Raji (cell line): ENCODE results near the gene DNAJC4.
A peak's percentile ranks its signal among the peaks of the same experiment; 100 is the strongest.

Experiments used
- POLR2A ChIP-seq: IDR thresholded peaks from 2 replicates; pipeline ENCODE4 v1.6.1; 2011; ENCODE audit warnings: low read depth, low read length, control low read depth; ENCODE audit not compliant: insufficient read depth

DNAJC4 gene

GRCh38 chr11:64204464-64204989 lies 25.8 kb upstream of the DNAJC4 start:
- TF ChIP-seq POLR2A: 0 out of 2 replicates have a peak, but pooled peaks have one; percentile 34

GRCh38 chr11:64206457-64207255 lies 23.7 kb upstream of the DNAJC4 start, which contains the start of gene FERMT3:
FERMT3 (plus strand) TSS chr11:64206721; CDS start chr11:64207365, 644 bp downstream.
- TF ChIP-seq POLR2A: peak; percentile 73

DNA sequence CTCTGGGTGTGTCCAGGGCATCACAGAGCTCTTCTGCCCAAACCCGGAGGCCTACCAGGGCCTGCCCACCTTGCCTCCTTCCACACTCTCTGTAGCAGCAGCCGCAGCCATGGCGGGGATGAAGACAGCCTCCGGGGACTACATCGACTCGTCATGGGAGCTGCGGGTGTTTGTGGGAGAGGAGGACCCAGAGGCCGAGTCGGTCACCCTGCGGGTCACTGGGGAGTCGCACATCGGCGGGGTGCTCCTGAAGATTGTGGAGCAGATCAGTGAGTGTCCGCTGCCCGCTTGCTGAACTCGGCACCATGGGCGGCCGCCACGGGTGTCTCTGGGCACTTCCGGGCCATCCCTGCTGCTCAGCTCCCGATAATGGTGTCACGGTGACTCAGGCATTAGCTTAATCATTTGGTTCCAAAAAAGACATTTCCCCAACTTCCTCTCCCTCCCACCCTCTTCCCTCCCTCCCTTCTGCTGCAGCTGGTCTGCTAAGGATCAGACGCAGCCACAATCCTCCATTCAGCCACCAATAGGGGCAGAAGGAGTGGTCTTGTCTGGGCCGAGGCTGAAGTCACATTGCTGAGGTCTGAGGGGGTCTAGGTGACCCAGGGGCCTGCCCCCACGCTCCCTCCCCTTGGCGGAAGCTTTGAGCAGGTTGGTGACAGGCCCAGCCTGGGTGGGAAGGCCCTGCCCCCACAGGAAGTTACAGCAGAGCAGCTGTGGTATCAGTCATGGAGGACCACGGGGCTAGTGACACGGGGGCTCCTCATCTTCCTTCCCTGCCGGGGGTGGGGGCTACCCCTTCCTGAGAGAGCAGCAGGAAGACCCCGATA lies 22.9 kb upstream of the DNAJC4 start:
- peak; percentile 81 for TF ChIP-seq POLR2A

DNA sequence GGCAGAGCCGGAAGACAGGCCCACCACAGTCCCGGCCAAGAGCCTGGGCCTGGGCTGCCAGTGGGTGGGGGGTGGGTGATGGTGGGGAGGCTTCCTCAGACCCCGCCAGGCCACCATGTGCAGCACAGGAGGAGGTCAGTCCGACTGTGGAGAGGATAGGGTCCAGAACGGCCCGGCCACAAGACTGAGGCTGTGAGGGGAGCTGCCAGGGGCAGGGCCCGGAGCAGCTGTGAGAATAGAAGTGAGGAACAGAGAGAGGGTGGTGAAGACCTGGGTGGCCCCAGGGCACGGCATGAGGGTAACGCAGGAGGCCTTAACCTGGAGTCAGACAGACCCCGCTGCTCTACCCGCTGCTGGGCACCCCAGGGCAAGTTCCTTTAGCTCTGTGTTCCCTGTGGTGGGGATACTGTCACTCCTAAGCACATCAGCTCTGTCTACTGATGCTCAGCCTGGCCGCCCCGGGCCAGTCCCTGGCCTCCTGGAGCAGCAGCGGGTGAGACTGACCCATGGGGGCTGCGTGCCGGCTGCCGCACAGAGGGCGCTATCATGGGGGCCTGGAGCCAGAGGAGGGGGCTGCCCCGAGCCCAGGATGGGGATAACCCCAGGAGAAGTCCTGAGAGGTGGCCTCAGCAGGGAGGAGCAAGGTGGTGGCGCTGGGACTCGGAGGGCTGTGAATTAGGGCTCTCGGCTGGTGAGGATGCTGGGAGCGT lies 22.1 kb upstream of the DNAJC4 start:
- no peak for TF ChIP-seq POLR2A

GRCh38 chr11:64208796-64209562 lies 21.4 kb upstream of the DNAJC4 start:
- no peak for TF ChIP-seq POLR2A

DNA sequence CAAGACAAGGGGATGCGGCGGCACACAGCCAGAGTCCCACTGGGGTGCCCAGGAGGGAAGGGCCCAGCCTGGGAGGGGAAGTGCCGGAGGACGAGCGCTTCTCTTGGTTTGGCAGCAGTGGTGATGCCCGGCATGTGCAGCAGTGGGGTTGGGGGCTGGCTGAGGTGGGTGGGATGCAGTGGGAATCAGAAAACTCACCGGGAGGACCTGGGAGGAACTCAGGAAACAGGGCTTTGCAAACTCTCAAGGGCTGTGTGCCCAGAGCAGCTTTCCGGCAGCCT lies 20.8 kb upstream of the DNAJC4 start:
- no peak for TF ChIP-seq POLR2A

- no peak for TF ChIP-seq POLR2A
Observed at GRCh38 chr11:64210301-64211020, 19.9 kb upstream of the DNAJC4 start.

DNA sequence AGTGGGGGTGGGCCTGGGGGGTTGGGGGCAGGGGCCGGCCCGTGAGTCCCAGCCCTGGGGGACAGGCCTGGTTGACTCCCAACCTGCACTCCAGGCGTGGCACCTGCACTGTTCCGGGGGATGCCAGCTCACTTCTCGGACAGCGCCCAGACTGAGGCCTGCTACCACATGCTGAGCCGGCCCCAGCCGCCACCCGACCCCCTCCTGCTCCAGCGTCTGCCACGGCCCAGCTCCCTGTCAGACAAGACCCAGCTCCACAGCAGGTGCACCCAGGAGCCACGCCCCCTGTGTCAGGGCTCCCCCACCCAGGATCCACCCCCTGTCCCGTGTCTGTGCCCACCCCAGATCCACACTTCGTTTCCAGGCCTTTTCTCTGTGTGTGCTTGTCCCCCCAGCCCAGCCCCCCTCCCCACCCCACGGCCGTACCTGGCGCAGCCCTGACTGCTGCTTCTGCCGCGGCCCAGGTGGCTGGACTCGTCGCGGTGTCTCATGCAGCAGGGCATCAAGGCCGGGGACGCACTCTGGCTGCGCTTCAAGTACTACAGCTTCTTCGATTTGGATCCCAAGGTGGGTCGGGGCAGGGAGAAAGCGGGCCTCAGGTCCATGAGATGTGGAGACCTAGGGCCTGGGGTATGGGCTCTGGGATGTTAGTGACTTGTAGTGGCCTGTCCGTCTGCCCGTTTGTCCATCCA lies 19.0 kb upstream of the DNAJC4 start:
- TF ChIP-seq POLR2A: no peak

- no peak for TF ChIP-seq POLR2A
Observed at GRCh38 chr11:64216879-64217278, 13.5 kb upstream of the DNAJC4 start.

- TF ChIP-seq POLR2A: no peak
Observed at GRCh38 chr11:64218628-64219353, 11.6 kb upstream of the DNAJC4 start.

DNA sequence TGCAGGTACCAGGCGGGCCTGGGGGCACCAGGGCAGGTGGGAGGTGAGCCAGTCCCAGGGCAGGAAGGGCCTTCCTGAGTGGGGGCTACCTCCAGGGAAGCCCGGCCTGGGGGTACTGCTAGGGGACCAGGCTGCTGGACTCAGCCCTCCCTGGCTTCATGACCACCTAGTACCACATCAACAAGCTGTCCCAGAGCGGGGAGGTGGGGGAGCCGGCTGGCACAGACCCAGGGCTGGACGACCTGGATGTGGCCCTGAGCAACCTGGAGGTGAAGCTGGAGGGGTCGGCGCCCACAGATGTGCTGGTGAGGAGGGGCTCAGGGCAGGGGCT lies 11.0 kb upstream of the DNAJC4 start:
- TF ChIP-seq POLR2A: no peak

GRCh38 chr11:64219755-64220154 lies 10.6 kb upstream of the DNAJC4 start:
- TF ChIP-seq POLR2A: no peak

GRCh38 chr11:64220271-64220670 lies 10.1 kb upstream of the DNAJC4 start:
- TF ChIP-seq POLR2A: no peak
